AG09319 (cell line): Measurements from ENCODE around the gene PLCH2.

Source experiments
- DNase-seq: peaks from one replicate; pipeline ENCODE4 v3.0.0-alpha.2; 2010; ENCODE audit warnings: low read depth; ENCODE audit errors: extremely low read depth
- CTCF ChIP-seq: IDR thresholded peaks from 2 replicates; pipeline ENCODE4 v1.5.1; 2011; ENCODE audit warnings: low read depth, mild to moderate bottlenecking, inconsistent platforms, low read length, moderate library complexity

Gene PLCH2

GRCh38 chr1:2476061-2476999 is at the start of gene PLCH2:
Gene PLCH2, plus strand, starts transcription at chr1:2476289. Its CDS starts 300 bp downstream, at chr1:2476589.
- no peak for TF ChIP-seq CTCF
- DNase-seq, result no peak

GRCh38 chr1:2426540-2426939 is 49.5 kb upstream of the PLCH2 start:
- no peak for DNase-seq
- no peak for TF ChIP-seq CTCF

- DNase-seq, result no peak
- TF ChIP-seq CTCF, result no peak
Observed at GRCh38 chr1:2427051-2427450, 49.0 kb upstream of the PLCH2 start.

GRCh38 chr1:2427976-2428375 is 48.1 kb upstream of the PLCH2 start:
- TF ChIP-seq CTCF, result no peak
- no peak for DNase-seq

- TF ChIP-seq CTCF, result no peak
- no peak for DNase-seq
Observed at GRCh38 chr1:2428490-2428889, 47.6 kb upstream of the PLCH2 start.

- DNase-seq, result no peak
- peak; percentile 15 for TF ChIP-seq CTCF
Observed at GRCh38 chr1:2429780-2430591, 46.1 kb upstream of the PLCH2 start.

GRCh38 chr1:2430592-2430973 is 45.5 kb upstream of the PLCH2 start:
- no peak for DNase-seq
- no peak for TF ChIP-seq CTCF
